ENCODE results near the gene CACNA1D. TPM values are rescaled to one million over a fixed set of nuclear protein-coding genes. Genes with fewer than 3 reads are reported as not detected.

CACNA1D gene
- total and polyA plus RNA-seq, 12 donors: 0.04 to 1.9 (median 0.49) TPM

DNA sequence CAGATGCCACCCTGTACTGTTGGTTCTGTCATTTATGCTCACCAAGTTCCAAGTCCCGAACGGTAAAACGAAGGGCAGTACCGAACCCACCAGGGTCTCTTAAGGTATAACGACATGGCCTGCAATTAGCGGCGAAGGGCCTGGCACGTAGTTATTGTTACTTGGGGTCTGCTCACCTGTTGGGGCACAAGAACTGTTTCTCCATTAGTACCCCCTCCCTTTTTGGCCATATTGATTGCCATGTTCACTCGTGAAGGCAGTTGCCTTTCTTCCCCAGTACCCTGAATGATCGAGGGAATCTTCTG, 352.4 kb downstream of the CACNA1D start:
- no peak for DNase-seq
- intact Hi-C loops (cut with DNase I): no loop called here
- H3K27ac ChIP-seq: no peak overlapping the region
- WGBS, 2 donors: 59 to 65% methylated on average over 10 of the region's 10 CpGs
- ATAC-seq: no peak
- H3K36me3 ChIP-seq: no peaks in the 10 kb centered on the region
- H3K4me3 ChIP-seq: peak overlapping the region in 7 of 10 donors; percentile 22 to 65 (median 63)
- TF ChIP-seq, protein P1, sequence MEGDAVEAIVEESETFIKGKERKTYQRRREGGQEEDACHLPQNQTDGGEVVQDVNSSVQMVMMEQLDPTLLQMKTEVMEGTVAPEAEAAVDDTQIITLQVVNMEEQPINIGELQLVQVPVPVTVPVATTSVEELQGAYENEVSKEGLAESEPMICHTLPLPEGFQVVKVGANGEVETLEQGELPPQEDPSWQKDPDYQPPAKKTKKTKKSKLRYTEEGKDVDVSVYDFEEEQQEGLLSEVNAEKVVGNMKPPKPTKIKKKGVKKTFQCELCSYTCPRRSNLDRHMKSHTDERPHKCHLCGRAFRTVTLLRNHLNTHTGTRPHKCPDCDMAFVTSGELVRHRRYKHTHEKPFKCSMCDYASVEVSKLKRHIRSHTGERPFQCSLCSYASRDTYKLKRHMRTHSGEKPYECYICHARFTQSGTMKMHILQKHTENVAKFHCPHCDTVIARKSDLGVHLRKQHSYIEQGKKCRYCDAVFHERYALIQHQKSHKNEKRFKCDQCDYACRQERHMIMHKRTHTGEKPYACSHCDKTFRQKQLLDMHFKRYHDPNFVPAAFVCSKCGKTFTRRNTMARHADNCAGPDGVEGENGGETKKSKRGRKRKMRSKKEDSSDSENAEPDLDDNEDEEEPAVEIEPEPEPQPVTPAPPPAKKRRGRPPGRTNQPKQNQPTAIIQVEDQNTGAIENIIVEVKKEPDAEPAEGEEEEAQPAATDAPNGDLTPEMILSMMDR (IDR thresholded peaks at IDR 0.05): no peak
- peaks cover 0 to 18% (median 9%) of the 10 kb centered on the region in 9 donors for H3K4me1 ChIP-seq
- no peaks in the 10 kb centered on the region for H3K9me3 ChIP-seq
- H3K27me3 ChIP-seq: peaks cover 0 to 50% (median 31%) of the 10 kb centered on the region in 7 donors

DNA sequence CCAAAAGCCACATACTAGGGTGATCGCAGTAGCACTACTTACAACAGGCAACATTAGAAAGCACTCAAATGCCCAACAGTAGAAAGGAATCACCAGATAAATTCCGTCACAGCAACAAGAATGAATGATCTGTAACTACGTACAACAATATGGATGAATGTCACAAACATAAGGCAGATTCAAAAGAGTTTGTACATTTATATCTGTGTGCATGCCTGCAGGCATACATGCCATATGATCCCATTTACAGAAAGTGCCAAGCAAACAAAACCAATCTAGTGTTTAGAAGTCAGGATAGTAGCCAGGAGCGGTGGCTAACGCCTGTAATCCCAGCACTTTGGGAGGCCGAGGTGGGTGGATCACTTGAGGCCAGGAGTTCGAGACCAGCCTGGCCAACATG, 355.5 kb downstream of the CACNA1D start:
- DNase-seq: no peak
- ATAC-seq: no peak
- TF ChIP-seq, protein P1 (IDR thresholded peaks at IDR 0.05): no peak
- Histone ChIP-seq H3K27ac (no peak overlapping the region), H3K9me3 (no peaks in the 10 kb centered on the region), H3K4me1 (peaks cover 0 to 13% (median 9%) of the 10 kb centered on the region in 9 donors), H3K27me3 (peaks cover 0 to 37% (median 28%) of the 10 kb centered on the region in 7 donors), H3K4me3 (no peak overlapping the region), H3K36me3 (no peaks in the 10 kb centered on the region)
- intact Hi-C loops (cut with DNase I): no loop called here
- 93 to 96% methylated on average over 7 of the region's 7 CpGs for WGBS, 2 donors

DNA sequence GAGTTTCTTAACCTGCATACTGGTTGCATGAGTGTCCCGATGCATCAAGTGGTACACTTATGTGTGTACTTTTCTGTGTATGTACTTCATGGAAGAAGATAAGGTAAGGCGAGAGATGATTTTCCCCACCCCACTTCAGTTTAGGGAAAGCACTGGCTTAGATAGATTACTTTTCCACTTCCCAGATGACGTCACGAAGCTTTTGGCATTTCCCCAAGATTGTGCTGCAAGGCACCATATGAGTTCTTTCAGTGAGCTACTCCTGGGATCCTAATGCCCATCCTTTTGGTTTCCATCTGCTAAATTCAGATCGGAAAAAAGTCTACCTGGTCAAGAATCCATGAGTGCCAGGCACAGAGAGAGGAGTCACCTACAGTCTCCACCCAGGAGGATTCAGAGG, 356.5 kb downstream of the CACNA1D start:
- ATAC-seq: peak in 1 of 8 donors; percentile 8
- TF ChIP-seq, protein P1 (IDR thresholded peaks at IDR 0.05): no peak
- no peak overlapping the region for H3K4me3 ChIP-seq
- no peak overlapping the region for H3K27ac ChIP-seq
- peaks cover 0 to 33% (median 28%) of the 10 kb centered on the region in 7 donors for H3K27me3 ChIP-seq
- peak in 1 of 2 donors; percentile 42 for DNase-seq
- H3K9me3 ChIP-seq: no peaks in the 10 kb centered on the region
- 34 to 39% methylated on average over 5 of the region's 5 CpGs for WGBS, 2 donors
- H3K4me1 ChIP-seq: peaks cover 0 to 9% (median 7%) of the 10 kb centered on the region in 9 donors
- H3K36me3 ChIP-seq: no peaks in the 10 kb centered on the region
- intact Hi-C loops (cut with DNase I): no loop called here

DNA sequence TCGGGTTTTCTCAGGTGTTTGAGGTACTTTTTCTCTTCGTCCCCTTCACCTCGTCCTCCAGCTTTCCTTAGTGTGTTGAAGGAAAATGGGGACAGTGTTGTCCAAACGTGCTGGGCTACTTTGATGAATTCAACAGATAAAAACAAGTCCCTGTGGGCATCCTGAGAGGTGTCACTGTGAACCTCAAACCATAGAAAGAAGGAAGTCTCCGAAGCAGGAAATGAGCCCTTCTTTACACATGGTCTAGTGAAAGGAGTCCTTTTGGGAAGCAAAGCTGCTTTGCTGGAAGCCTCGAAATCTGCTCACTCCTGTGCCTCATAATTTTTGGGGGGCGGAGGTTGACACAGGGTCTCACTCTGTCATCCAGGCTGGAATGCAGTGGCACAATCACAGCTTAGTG, 362.6 kb downstream of the CACNA1D start:
- no peak for ATAC-seq
- Histone ChIP-seq H3K4me1 (peaks cover 0 to 9% (median 0%) of the 10 kb centered on the region in 9 donors), H3K9me3 (no peaks in the 10 kb centered on the region), H3K27me3 (no peaks in the 10 kb centered on the region), H3K36me3 (peaks cover 0 to 35% (median 4%) of the 10 kb centered on the region in 9 donors), H3K27ac (no peak overlapping the region), H3K4me3 (no peak overlapping the region)
- TF ChIP-seq, protein P1 (IDR thresholded peaks at IDR 0.05): no peak
- intact Hi-C loops (cut with DNase I): no loop called here
- 69 to 73% methylated on average over 7 of the region's 7 CpGs for WGBS, 2 donors
- DNase-seq: no peak
